Gastrocnemius medialis (tissue), 4 donors: ENCODE measurements around the gene KCND1. TPM values are rescaled to one million over a fixed set of nuclear protein-coding genes. Genes with fewer than 3 reads are reported as not detected.
A peak's percentile ranks its signal among the peaks of the same experiment; 100 is the strongest.

Source experiments
- ATAC-seq, 2 donors: fragments of 150-250 bp; one replicate each; pipeline ENCODE4 v1.9.1; 2016
- DNase-seq, 2 donors: peaks; one replicate each; pipeline ENCODE4 v3.0.0-alpha.2; 2019
- H3K27ac ChIP-seq, 4 donors: fragments of 200-600 bp; sonication (generic); 1 replicate in 1 of 4; 2 replicates in 3 of 4; pipeline ENCODE4 v1.5.1; 2016 to 2018; ENCODE audit warnings: mild to moderate bottlenecking in 2 of 4, moderate library complexity in 1 of 4
- H3K27me3 ChIP-seq, 3 donors: fragments of 200-600 bp; sonication (generic) in 2 of 3; 1 replicate in 1 of 3; 2 replicates in 2 of 3; pipeline versions ENCODE4 v1.5.1 to v1.6.0; 2016 to 2019; ENCODE audit warnings: mild to moderate bottlenecking in 1 of 3, moderate library complexity in 1 of 3
- H3K36me3 ChIP-seq, 2 donors: fragments of 200-600 bp; sonication (generic) in 1 of 2; one replicate each; pipeline ENCODE4 v1.5.1; 2017 to 2018
- H3K4me1 ChIP-seq, 2 donors: fragments of 200-600 bp; sonication (generic) in 1 of 2; one replicate each; pipeline ENCODE4 v1.5.1; 2016 to 2017; ENCODE audit warnings: mild to moderate bottlenecking in 2 of 2
- H3K4me3 ChIP-seq, 4 donors: fragments of 200-600 bp; sonication (generic) in 3 of 4; 1 replicate in 1 of 4; 2 replicates in 3 of 4; pipeline ENCODE4 v1.5.1; 2016 to 2019; ENCODE audit warnings: mild to moderate bottlenecking in 2 of 4
- H3K9me3 ChIP-seq, 3 donors: fragments of 200-600 bp; sonication (generic) in 2 of 3; 1 replicate in 1 of 3; 2 replicates in 2 of 3; pipeline ENCODE4 v1.5.1; 2016 to 2019
- POLR2A ChIP-seq, 2 donors: fragments of 450-650 bp; IDR thresholded peaks; one replicate each; pipeline ENCODE4 v1.6.1; 2017; ENCODE audit warnings: antibody characterized with exemption in 2 of 2, mild to moderate bottlenecking in 2 of 2, moderate library complexity in 2 of 2
- in situ Hi-C, 4 donors: fragments of 200-750 bp; cut with MboI; loops; one replicate each; pipeline versions ENCODE4 v1.15.0 to v1.8.0; 2017; ENCODE audit warnings: low sequenced_read_pairs in 4 of 4
- intact Hi-C: fragments of 100-400 bp; cut with DNase I; formaldehyde crosslinking; loops from one replicate; pipeline ENCODE4 v1.15.1; 2023; ENCODE audit warnings: low total_unique reads
- total RNA-seq, 4 donors: library from RNA; depleted of rRNA; stranded (reverse); fragments of >200 nt; gene quantifications; one replicate each; pipeline versions ENCODE4 v1.1.0 to v1.2.3, GENCODE V29; 2016
- TF ChIP-seq, protein P1 (sequence below), 5 experiments: fragments of 450-650 bp in 3 of 5; fragments of 200-600 bp in 2 of 5; sonication (generic) in 2 of 5; IDR thresholded peaks in 4 of 5; conservative IDR thresholded peaks in 1 of 5; 1 replicate in 4 of 5; 2 replicates in 1 of 5; pipeline ENCODE4 v1.5.1; 2016 to 2019; ENCODE audit warnings: antibody characterized with exemption in 5 of 5, mild to moderate bottlenecking in 3 of 5, moderate library complexity in 3 of 5

Gene KCND1
- total RNA-seq, 4 donors from 2014 or later = 0.09 to 1.2 (median 0.77) TPM

- Histone ChIP-seq H3K4me1 (peaks cover 3 to 7% of the 10 kb centered on the region in 2 donors), H3K9me3 (no peaks in the 10 kb centered on the region), H3K27me3 (no peaks in the 10 kb centered on the region), H3K4me3 (peak within 1 kb of the TSS; percentile 69 to 89 (median 75)), H3K36me3 (peaks cover 0 to 14% of the 10 kb centered on the region in 2 donors), H3K27ac (peak within 1 kb of the TSS; percentile 77 to 89 (median 83))
- ATAC-seq (peak; percentile 96 to 97), DNase-seq (peak; percentile 47 to 61)
- in situ Hi-C loops (no loop called here), intact Hi-C loops (loop anchor here (1.0 to 5.0 kb wide), 2 partner anchors 41 to 105 kb away; partner anchors contain the start of genes PQBP1, TFE3 and TIMM17B)
- TF ChIP-seq, protein P1, sequence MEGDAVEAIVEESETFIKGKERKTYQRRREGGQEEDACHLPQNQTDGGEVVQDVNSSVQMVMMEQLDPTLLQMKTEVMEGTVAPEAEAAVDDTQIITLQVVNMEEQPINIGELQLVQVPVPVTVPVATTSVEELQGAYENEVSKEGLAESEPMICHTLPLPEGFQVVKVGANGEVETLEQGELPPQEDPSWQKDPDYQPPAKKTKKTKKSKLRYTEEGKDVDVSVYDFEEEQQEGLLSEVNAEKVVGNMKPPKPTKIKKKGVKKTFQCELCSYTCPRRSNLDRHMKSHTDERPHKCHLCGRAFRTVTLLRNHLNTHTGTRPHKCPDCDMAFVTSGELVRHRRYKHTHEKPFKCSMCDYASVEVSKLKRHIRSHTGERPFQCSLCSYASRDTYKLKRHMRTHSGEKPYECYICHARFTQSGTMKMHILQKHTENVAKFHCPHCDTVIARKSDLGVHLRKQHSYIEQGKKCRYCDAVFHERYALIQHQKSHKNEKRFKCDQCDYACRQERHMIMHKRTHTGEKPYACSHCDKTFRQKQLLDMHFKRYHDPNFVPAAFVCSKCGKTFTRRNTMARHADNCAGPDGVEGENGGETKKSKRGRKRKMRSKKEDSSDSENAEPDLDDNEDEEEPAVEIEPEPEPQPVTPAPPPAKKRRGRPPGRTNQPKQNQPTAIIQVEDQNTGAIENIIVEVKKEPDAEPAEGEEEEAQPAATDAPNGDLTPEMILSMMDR (IDR thresholded peaks at IDR 0.05 in 4 of 5, conservative IDR thresholded peaks at IDR 0.05 in 1 of 5) = no peak
- TF ChIP-seq POLR2A (IDR thresholded peaks at IDR 0.05) = peak; percentile 46 to 53
Measured at GRCh38 chrX:49002091-49002935, 30.7 kb upstream of the KCND1 start, which contains the start of gene GRIPAP1. TSS of gene GRIPAP1 (minus strand) at chrX:49002264. CDS start at chrX:49002229, 35 bp downstream.

- H3K4me3 ChIP-seq = peak overlapping the region; percentile 69 to 89 (median 75)
- peaks cover 0 to 14% of the 10 kb centered on the region in 2 donors for H3K36me3 ChIP-seq
- DNase-seq = peak in 1 of 2 donors; percentile 14
- H3K4me1 ChIP-seq = peaks cover 3 to 7% of the 10 kb centered on the region in 2 donors
- H3K27me3 ChIP-seq = no peaks in the 10 kb centered on the region
- intact Hi-C loops = loop anchor here (1.0 to 5.0 kb wide), 2 partner anchors 42 to 104 kb away; partner anchors contain the start of genes PQBP1, TFE3 and TIMM17B
- peak overlapping the region; percentile 77 to 89 (median 83) for H3K27ac ChIP-seq
- in situ Hi-C loops = no loop called here
- ATAC-seq = peak in 1 of 2 donors; percentile 25
- no peaks in the 10 kb centered on the region for H3K9me3 ChIP-seq
- TF ChIP-seq, protein P1 (IDR thresholded peaks at IDR 0.05 in 4 of 5, conservative IDR thresholded peaks at IDR 0.05 in 1 of 5) = no peak
- no peak for TF ChIP-seq POLR2A (IDR thresholded peaks at IDR 0.05)
Measured at GRCh38 chrX:49001521-49002090, 30.0 kb upstream of the KCND1 start.

DNA sequence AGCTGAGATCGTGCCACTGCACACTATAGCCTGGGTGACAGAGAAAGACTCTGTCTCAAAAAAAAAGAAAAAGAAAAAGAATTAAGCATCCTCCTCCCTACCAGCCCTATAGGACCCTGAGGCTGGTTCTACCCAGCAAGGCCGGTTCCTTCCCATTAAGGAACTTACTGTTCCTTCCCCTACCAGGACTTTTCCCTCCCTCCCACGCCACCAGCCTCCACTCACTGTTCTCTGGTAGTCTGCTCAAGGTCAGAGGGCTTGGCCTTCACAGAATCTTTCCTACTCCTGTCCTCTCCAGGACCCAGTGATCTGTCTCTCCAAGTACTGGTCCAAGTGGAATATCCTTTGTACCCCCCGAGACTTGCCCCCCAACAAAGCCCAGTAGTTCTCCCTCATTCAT is 29.0 kb upstream of the KCND1 start:
- H3K4me3 ChIP-seq = peak overlapping the region in 1 of 4 donors; percentile 69
- no peak for ATAC-seq
- TF ChIP-seq POLR2A (IDR thresholded peaks at IDR 0.05) = no peak
- TF ChIP-seq, protein P1 (IDR thresholded peaks at IDR 0.05 in 4 of 5, conservative IDR thresholded peaks at IDR 0.05 in 1 of 5) = no peak

GRCh38 chrX:48999030-48999429 is 27.4 kb upstream of the KCND1 start:
- peaks cover 3 to 7% of the 10 kb centered on the region in 2 donors for H3K4me1 ChIP-seq
- no peak overlapping the region for H3K27ac ChIP-seq
- peaks cover 0 to 14% of the 10 kb centered on the region in 2 donors for H3K36me3 ChIP-seq
- no peak for DNase-seq
- H3K27me3 ChIP-seq = no peaks in the 10 kb centered on the region
- in situ Hi-C loops = no loop called here
- no peaks in the 10 kb centered on the region for H3K9me3 ChIP-seq
- intact Hi-C loops = no loop called here
- TF ChIP-seq, protein P1 (IDR thresholded peaks at IDR 0.05 in 4 of 5, conservative IDR thresholded peaks at IDR 0.05 in 1 of 5) = no peak
- no peak for ATAC-seq
- no peak overlapping the region for H3K4me3 ChIP-seq

More for the DNA sequence above, 29.0 kb upstream of the KCND1 start:
- H3K36me3 ChIP-seq = peaks cover 0 to 14% of the 10 kb centered on the region in 2 donors
- DNase-seq = no peak
- no peaks in the 10 kb centered on the region for H3K27me3 ChIP-seq
- intact Hi-C loops = loop anchor here (5.0 kb wide), 1 partner anchor 103 kb away; the partner anchor contains the start of genes PQBP1 and TIMM17B
- in situ Hi-C loops = no loop called here
- H3K9me3 ChIP-seq = no peaks in the 10 kb centered on the region
- H3K4me1 ChIP-seq = peaks cover 3 to 7% of the 10 kb centered on the region in 2 donors
- no peak overlapping the region for H3K27ac ChIP-seq
